ENCODE measurements around the gene TIMM22. TPM values are rescaled to one million over a fixed set of nuclear protein-coding genes. Genes with fewer than 3 reads are reported as not detected.

Gene TIMM22
- total RNA-seq, 4 donors from 2014 or later: 11.6 to 12.9 (median 12.6) TPM

GRCh38 chr17:962166-962565 lies 34.8 kb upstream of the TIMM22 start:
- no peaks in the 10 kb centered on the region for H3K9me3 ChIP-seq
- TF ChIP-seq EP300 (IDR thresholded peaks at IDR 0.05) (no peak), POLR2A (IDR thresholded peaks at IDR 0.05) (no peak), CTCF (IDR thresholded peaks at IDR 0.05) (no peak), POLR2AphosphoS5 (IDR thresholded peaks at IDR 0.05) (no peak)
- no peaks in the 10 kb centered on the region for H3K27me3 ChIP-seq
- H3K27ac ChIP-seq: no peak overlapping the region
- H3K4me3 ChIP-seq: no peak overlapping the region
- no peaks in the 10 kb centered on the region for H3K36me3 ChIP-seq
- peaks cover 6% of the 10 kb centered on the region for H3K4me1 ChIP-seq
- DNase-seq (ENCODE audit: low spot score in 2 of 2): no peak
- 88% methylated on average over 8 of the region's 8 CpGs for WGBS

- no peak for DNase-seq (ENCODE audit: low spot score in 2 of 2)
- no peak for TF ChIP-seq CTCF (IDR thresholded peaks at IDR 0.05)
- TF ChIP-seq POLR2AphosphoS5 (IDR thresholded peaks at IDR 0.05): no peak
- TF ChIP-seq POLR2A (IDR thresholded peaks at IDR 0.05): no peak
- TF ChIP-seq EP300 (IDR thresholded peaks at IDR 0.05): no peak
- Histone ChIP-seq H3K27ac (no peak overlapping the region), H3K36me3 (no peaks in the 10 kb centered on the region), H3K4me1 (peaks cover 6% of the 10 kb centered on the region), H3K9me3 (no peaks in the 10 kb centered on the region), H3K27me3 (no peaks in the 10 kb centered on the region), H3K4me3 (no peak overlapping the region)
- 89% methylated on average over 11 of the region's 11 CpGs for WGBS
These were observed 34.3 kb upstream of the TIMM22 start for GRCh38 chr17:962670-963069.

GRCh38 chr17:964876-965275 lies 32.1 kb upstream of the TIMM22 start:
- no peaks in the 10 kb centered on the region for H3K9me3 ChIP-seq
- H3K4me3 ChIP-seq: no peak overlapping the region
- H3K36me3 ChIP-seq: no peaks in the 10 kb centered on the region
- DNase-seq (ENCODE audit: low spot score in 2 of 2): no peak
- TF ChIP-seq POLR2AphosphoS5 (IDR thresholded peaks at IDR 0.05) (no peak), CTCF (IDR thresholded peaks at IDR 0.05) (no peak), EP300 (IDR thresholded peaks at IDR 0.05) (no peak), POLR2A (IDR thresholded peaks at IDR 0.05) (no peak)
- 78% methylated on average over 14 of the region's 14 CpGs for WGBS
- H3K4me1 ChIP-seq: peaks cover 6% of the 10 kb centered on the region
- no peaks in the 10 kb centered on the region for H3K27me3 ChIP-seq
- no peak overlapping the region for H3K27ac ChIP-seq

GRCh38 chr17:965311-965989 lies 31.5 kb upstream of the TIMM22 start:
- 87% methylated on average over 12 of the region's 12 CpGs for WGBS
- TF ChIP-seq EP300 (IDR thresholded peaks at IDR 0.05): no peak
- TF ChIP-seq POLR2AphosphoS5 (IDR thresholded peaks at IDR 0.05): no peak
- TF ChIP-seq POLR2A (IDR thresholded peaks at IDR 0.05): no peak
- no peak for TF ChIP-seq CTCF (IDR thresholded peaks at IDR 0.05)
- H3K4me1 ChIP-seq: peaks cover 6% of the 10 kb centered on the region

GRCh38 chr17:967122-967521 lies 29.8 kb upstream of the TIMM22 start:
- no peak for DNase-seq (ENCODE audit: low spot score in 2 of 2)
- 93% methylated on average over 9 of the region's 9 CpGs for WGBS
- Histone ChIP-seq H3K4me3 (no peak overlapping the region), H3K27ac (no peak overlapping the region), H3K27me3 (no peaks in the 10 kb centered on the region), H3K4me1 (peaks cover 6% of the 10 kb centered on the region), H3K36me3 (no peaks in the 10 kb centered on the region), H3K9me3 (no peaks in the 10 kb centered on the region)
- TF ChIP-seq POLR2A (IDR thresholded peaks at IDR 0.05): no peak
- no peak for TF ChIP-seq EP300 (IDR thresholded peaks at IDR 0.05)
- no peak for TF ChIP-seq POLR2AphosphoS5 (IDR thresholded peaks at IDR 0.05)
- TF ChIP-seq CTCF (IDR thresholded peaks at IDR 0.05): no peak

More at GRCh38 chr17:965311-965989, 31.5 kb upstream of the TIMM22 start:
- Histone ChIP-seq H3K9me3 (no peaks in the 10 kb centered on the region), H3K36me3 (no peaks in the 10 kb centered on the region), H3K27ac (no peak overlapping the region), H3K27me3 (no peaks in the 10 kb centered on the region), H3K4me3 (no peak overlapping the region)
- DNase-seq (ENCODE audit: low spot score in 2 of 2): no peak

Measured in suprapubic skin (tissue), 4 donors.